Measurements from ENCODE around the gene ZMAT2.

DNA sequence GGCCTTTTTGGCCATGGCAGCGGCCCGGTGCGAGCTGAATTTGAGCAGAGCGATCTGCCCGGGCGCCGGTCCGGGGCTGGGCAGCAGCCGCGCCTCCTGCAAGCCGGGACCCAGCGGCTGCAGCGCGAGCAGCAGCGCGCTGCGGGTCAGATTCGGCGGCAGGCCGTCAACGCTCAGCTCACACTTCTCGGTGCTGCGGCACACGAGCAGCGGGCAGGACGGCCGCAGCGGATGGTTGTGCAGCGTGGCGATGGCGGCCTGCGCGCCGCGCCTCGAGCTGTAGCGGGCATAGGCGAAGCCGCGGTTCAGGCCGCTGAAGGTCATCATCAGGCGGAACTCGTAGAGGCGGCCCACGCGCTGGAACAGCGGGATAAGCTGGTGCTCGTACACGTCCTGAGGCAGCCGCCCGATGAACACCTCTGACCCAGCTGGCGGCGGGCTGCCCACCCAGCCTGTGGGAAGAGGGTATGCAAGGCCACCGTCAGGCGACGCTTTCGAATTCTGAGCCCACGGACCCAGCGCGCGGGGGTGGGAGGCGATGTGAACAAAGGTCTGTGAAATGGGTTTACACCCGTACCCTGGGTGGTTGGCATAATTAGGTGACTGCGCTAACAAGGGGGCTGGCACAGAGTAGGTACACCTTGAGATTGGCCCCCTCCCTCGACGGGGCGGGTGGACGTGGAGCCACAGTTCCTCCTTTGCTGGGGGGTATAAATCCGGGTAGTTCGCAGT, 27.6 kb upstream of the ZMAT2 start:
- TF ChIP-seq, protein P1, sequence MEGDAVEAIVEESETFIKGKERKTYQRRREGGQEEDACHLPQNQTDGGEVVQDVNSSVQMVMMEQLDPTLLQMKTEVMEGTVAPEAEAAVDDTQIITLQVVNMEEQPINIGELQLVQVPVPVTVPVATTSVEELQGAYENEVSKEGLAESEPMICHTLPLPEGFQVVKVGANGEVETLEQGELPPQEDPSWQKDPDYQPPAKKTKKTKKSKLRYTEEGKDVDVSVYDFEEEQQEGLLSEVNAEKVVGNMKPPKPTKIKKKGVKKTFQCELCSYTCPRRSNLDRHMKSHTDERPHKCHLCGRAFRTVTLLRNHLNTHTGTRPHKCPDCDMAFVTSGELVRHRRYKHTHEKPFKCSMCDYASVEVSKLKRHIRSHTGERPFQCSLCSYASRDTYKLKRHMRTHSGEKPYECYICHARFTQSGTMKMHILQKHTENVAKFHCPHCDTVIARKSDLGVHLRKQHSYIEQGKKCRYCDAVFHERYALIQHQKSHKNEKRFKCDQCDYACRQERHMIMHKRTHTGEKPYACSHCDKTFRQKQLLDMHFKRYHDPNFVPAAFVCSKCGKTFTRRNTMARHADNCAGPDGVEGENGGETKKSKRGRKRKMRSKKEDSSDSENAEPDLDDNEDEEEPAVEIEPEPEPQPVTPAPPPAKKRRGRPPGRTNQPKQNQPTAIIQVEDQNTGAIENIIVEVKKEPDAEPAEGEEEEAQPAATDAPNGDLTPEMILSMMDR (IDR thresholded peaks at IDR 0.05), result no peak
- TF ChIP-seq POLR2A (IDR thresholded peaks at IDR 0.05) (no peak), EP300 (IDR thresholded peaks at IDR 0.05) (no peak), POLR2AphosphoS5 (IDR thresholded peaks at IDR 0.05) (no peak)
